GM23248 (cell line): Measurements from ENCODE around the gene TUBB1. TPM values are rescaled to one million over a fixed set of nuclear protein-coding genes. Genes with fewer than 3 reads are reported as not detected.

Source experiments
- DNase-seq: peaks from one replicate; pipeline ENCODE4 v3.0.0-alpha.2; 2015
- H2AFZ ChIP-seq: fragments of 200-600 bp; sonication (generic); 2 replicates; pipeline ENCODE4 v1.6.1; 2016; ENCODE audit warnings: antibody characterized with exemption
- H3F3A ChIP-seq: fragments of 200-600 bp; sonication (generic); 2 replicates; pipeline ENCODE4 v1.6.1; 2016; ENCODE audit warnings: mild to moderate bottlenecking, antibody characterized with exemption, mixed run types; ENCODE audit not compliant: insufficient read depth
- H3K27ac ChIP-seq: fragments of 200-600 bp; sonication (generic); 2 replicates; pipeline ENCODE4 v1.5.1; 2016; ENCODE audit warnings: mild to moderate bottlenecking
- H3K27me3 ChIP-seq: fragments of 200-600 bp; sonication (generic); replicated peaks from 2 replicates; pipeline ENCODE4 v1.6.1; 2016; ENCODE audit warnings: mild to moderate bottlenecking; ENCODE audit not compliant: insufficient read depth
- H3K36me3 ChIP-seq: fragments of 200-600 bp; sonication (generic); 2 replicates; pipeline ENCODE4 v1.6.1; 2016; ENCODE audit warnings: low read depth, mild to moderate bottlenecking
- H3K4me1 ChIP-seq: fragments of 200-600 bp; sonication (generic); 2 replicates; pipeline ENCODE4 v1.6.1; 2016; ENCODE audit warnings: mild to moderate bottlenecking; ENCODE audit not compliant: insufficient read depth
- H3K4me2 ChIP-seq: fragments of 200-600 bp; sonication (generic); one replicate; pipeline ENCODE4 v1.6.1; 2016; ENCODE audit warnings: mild to moderate bottlenecking; ENCODE audit not compliant: unreplicated experiment
- H3K4me3 ChIP-seq: fragments of 200-600 bp; sonication (generic); 2 replicates; pipeline ENCODE4 v1.5.1; 2016; ENCODE audit warnings: mild to moderate bottlenecking
- H3K79me2 ChIP-seq: fragments of 200-600 bp; sonication (generic); 2 replicates; pipeline ENCODE4 v1.6.1; 2016; ENCODE audit warnings: mild to moderate bottlenecking; ENCODE audit not compliant: insufficient read depth
- H3K9ac ChIP-seq: fragments of 200-600 bp; sonication (generic); 2 replicates; pipeline ENCODE4 v1.6.1; 2016; ENCODE audit warnings: mild to moderate bottlenecking
- H3K9me2 ChIP-seq: fragments of 200-600 bp; sonication (generic); 2 replicates; pipeline ENCODE4 v1.6.1; 2016; ENCODE audit warnings: mixed run types, mild to moderate bottlenecking, moderate library complexity; ENCODE audit not compliant: insufficient read depth
- H3K9me3 ChIP-seq: fragments of 200-600 bp; sonication (generic); one replicate; pipeline ENCODE4 v1.6.1; 2017; ENCODE audit warnings: low read depth
- H4K20me1 ChIP-seq: fragments of 200-600 bp; sonication (generic); 2 replicates; pipeline ENCODE4 v1.6.0; 2016; ENCODE audit not compliant: insufficient read depth
- EZH2 ChIP-seq: fragments of 200-600 bp; sonication (generic); IDR thresholded peaks from 2 replicates; pipeline ENCODE4 v1.6.1; 2018; ENCODE audit warnings: antibody characterized with exemption, mild to moderate bottlenecking; ENCODE audit not compliant: insufficient read depth, poor library complexity, severe bottlenecking
- EZH2phosphoT487 ChIP-seq: fragments of 200-600 bp; sonication (generic); IDR thresholded peaks from 2 replicates; pipeline ENCODE4 v1.6.1; 2018; ENCODE audit warnings: antibody characterized with exemption, moderate library complexity, mild to moderate bottlenecking, low read depth; ENCODE audit not compliant: insufficient read depth
- WGBS, 2 experiments: methylation state at CpG; one replicate each; pipeline ENCODE4 v1.1.6; 2015 to 2017; ENCODE audit warnings: low lambda C conversion rate in 2 of 2, low coverage in 1 of 2; ENCODE audit errors: missing lambda C conversion rate in 2 of 2; 5-methylcytosine and 5-hydroxymethylcytosine counted together
- in situ Hi-C: fragments of 300-500 bp; cut with MboI; formaldehyde crosslinking; loops from 2 replicates; pipeline ENCODE4 v1.15.0; 2020
- polyA plus RNA-seq: library from polyadenylated mRNA; unstranded; fragments of >200 nt; fragmentation: Nextera tagmentation; extraction: Ambion mirVana; gene quantifications from 2 replicates; pipeline ENCODE4 v1.2.1, GENCODE V29; 2016
- total RNA-seq: library from RNA; depleted of rRNA; stranded (reverse); fragments of >200 nt; shearing (Covaris generic); gene quantifications from 2 replicates; pipeline ENCODE4 v1.2.3, GENCODE V29; 2014

The TUBB1 gene
- total and polyA plus RNA-seq, 2 experiments from 2014 or later = 0.09 TPM; not detected in 1

DNA sequence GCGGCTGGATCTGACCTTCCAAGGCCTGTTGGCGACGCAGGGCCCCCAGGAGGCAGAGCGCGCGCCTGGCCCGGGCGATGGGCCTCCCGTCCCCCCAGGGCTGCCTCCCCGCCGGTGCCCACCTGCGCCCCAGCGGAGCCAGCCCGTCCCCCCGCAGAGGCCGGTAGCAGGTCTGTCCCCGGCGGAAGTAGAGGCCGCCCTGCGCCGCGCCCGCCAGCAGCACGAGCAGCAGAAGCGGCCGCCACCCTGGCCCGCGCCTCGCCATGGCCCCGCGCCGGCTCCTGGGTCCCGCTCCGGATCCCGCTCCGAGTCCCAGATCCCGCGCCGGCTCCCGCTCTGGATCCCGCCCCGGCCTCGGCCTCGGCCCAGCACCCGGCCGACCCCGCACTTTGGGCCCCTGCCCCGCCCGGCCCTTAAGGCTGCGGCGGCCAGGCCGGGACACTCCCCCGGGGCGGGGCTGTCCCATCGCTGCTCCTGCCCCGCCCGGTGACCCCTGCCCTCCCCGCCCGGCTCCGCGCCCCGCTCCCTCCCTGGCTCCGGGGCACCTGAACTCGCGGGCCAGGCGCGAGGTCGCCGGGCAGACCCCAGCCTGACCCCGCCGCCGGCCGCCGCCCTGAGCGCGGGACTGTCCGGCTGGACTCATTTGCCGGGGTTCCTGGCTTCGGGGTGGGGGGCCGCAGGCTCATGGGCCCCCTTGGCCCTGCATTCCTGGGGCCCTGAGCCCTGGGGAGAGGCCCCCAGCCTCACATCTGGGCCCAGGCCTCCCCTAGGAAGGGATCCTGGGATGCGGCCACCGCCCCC lies 12.2 kb upstream of the TUBB1 start, which contains the start of gene CTSZ:
Gene CTSZ (minus strand): TSS at position 391 of the 801 bp plus-strand sequence. CDS start 126 bp downstream, at position 265.
- Histone ChIP-seq H3K9me3 (no peaks in the 10 kb centered on the region), H3K79me2 (peaks cover 43% of the 10 kb centered on the region), H3K4me1 (peaks cover 25% of the 10 kb centered on the region), H3K27me3 (no peaks in the 10 kb centered on the region), H3K4me2 (peak within 1 kb of the TSS; percentile 89), H3K9me2 (no peaks in the 10 kb centered on the region), H3F3A (0 out of 2 replicates have a peak, but pooled peaks cover 5% of the 10 kb centered on the region), H3K27ac (peak within 1 kb of the TSS; percentile 37), H2AFZ (peak within 1 kb of the TSS; percentile 82), H3K36me3 (no peaks in the 10 kb centered on the region), H3K9ac (peak within 1 kb of the TSS; percentile 91), H4K20me1 (no peaks in the 10 kb centered on the region), H3K4me3 (peak within 1 kb of the TSS; percentile 81)
- peak; percentile 68 for DNase-seq
- in situ Hi-C loops = loop anchor here (25.0 kb wide), 1 partner anchor 770 kb away; the partner anchor contains the start of gene ANKRD60
- 13 to 30% methylated on average over 9 to 57 of the region's 82 CpGs for WGBS, 2 experiments
- TF ChIP-seq EZH2phosphoT487 (no peak), EZH2 (no peak)

DNA sequence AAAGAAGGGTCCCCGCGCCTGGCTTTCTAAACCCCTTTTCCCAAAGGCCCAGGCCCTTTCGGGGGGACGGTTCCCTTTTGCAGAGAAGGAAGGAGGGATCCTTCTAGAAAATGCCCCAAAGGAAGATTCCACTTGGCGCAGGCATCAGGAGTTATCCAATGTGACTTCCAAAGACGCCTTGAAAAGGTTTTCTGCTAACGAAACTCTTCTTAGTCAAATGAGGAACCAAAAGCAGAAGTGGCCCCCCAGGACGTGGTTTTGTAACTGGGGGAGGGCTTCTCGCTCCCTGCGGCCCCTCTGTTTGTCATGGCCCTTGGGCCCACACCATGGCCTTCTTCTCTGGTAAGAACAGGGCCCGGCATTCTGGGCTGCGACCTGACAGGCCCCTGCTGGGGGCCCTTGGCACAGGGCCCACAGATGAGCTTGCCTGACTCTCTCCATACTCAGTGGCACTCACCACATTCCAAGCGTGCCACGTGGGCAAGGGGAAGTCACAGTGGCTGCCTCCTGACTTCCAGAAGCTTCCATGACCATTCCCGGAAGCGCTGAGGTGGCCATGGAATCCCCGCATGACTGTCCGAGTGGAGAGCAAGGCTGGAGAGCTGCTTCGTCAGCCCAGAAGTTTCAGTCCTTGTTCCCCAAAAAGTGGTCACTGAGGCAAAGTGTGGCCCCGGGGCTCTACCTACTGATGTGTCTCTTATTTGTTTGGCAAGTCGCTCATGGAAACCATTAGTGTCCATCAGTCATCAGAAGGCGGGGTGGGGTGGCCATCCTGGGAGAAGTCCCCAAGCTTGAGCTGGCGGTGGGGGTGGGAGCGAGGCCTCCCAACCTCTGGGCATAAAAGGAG lies 11.3 kb upstream of the TUBB1 start:
- peak overlapping the region; percentile 82 for H2AFZ ChIP-seq
- no peaks in the 10 kb centered on the region for H3K36me3 ChIP-seq
- peaks cover 25% of the 10 kb centered on the region for H3K4me1 ChIP-seq
- H3K79me2 ChIP-seq = peaks cover 39% of the 10 kb centered on the region
- in situ Hi-C loops = loop anchor here (25.0 kb wide), 1 partner anchor 771 kb away; the partner anchor contains the start of gene ANKRD60
- 0 out of 2 replicates have a peak, but pooled peaks cover 5% of the 10 kb centered on the region for H3F3A ChIP-seq
- H3K27ac ChIP-seq = no peak overlapping the region
- no peak for DNase-seq
- H3K9ac ChIP-seq = peak overlapping the region; percentile 91
- no peaks in the 10 kb centered on the region for H3K9me3 ChIP-seq
- no peaks in the 10 kb centered on the region for H3K9me2 ChIP-seq
- WGBS, 2 experiments = 89 to 90% methylated on average over 24 of the region's 24 CpGs
- H3K4me3 ChIP-seq = peak overlapping the region; percentile 81; the same call in 1 of the 2 replicates
- H3K4me2 ChIP-seq = peak overlapping the region; percentile 89
- TF ChIP-seq EZH2 = no peak
- no peak for TF ChIP-seq EZH2phosphoT487
- no peaks in the 10 kb centered on the region for H3K27me3 ChIP-seq
- no peaks in the 10 kb centered on the region for H4K20me1 ChIP-seq

DNA sequence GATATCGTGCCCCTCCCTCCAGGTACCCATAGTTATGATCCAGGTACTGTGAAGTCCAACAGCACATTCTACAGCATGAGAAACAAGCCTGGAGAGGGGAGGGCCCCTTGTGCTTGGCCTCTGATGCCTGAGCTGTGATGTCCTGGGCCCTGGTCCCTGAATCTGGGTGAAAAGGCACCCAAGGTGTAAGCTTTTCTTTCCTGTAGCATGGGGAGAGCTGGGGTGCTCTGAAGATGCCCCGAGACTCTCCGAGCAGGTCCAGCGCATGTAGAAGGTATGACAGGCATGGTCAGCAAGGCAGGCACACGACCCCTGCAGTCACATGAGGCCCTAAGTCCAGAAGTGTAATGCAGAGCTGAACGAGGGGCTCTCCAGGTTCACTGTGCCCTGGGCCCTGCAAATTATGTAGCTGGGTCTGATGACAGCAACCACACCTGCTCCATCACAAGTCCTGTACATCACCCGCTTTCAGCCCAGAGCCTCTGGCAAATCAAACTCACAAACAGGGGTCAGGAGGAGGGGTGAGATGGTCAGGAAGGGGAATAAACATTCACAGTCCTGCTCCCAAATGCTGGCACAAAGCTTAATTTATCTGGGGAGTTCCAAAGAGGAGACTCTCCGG lies 10.4 kb upstream of the TUBB1 start:
- WGBS, 2 experiments = 87 to 91% methylated on average over 8 of the region's 8 CpGs
- H3K4me1 ChIP-seq = peaks cover 28% of the 10 kb centered on the region
- peaks cover 10% of the 10 kb centered on the region for H3F3A ChIP-seq
- no peak overlapping the region for H3K27ac ChIP-seq
- H3K4me2 ChIP-seq = no peak overlapping the region
- H4K20me1 ChIP-seq = no peaks in the 10 kb centered on the region
- H3K9ac ChIP-seq = no peak overlapping the region
- H2AFZ ChIP-seq = no peak overlapping the region
- no peaks in the 10 kb centered on the region for H3K36me3 ChIP-seq
- no peak overlapping the region for H3K4me3 ChIP-seq
- H3K79me2 ChIP-seq = peaks cover 30% of the 10 kb centered on the region
- TF ChIP-seq EZH2phosphoT487 = no peak
- no peak for DNase-seq
- H3K9me2 ChIP-seq = no peaks in the 10 kb centered on the region
- in situ Hi-C loops = loop anchor here (25.0 kb wide), 1 partner anchor 772 kb away; the partner anchor contains the start of gene ANKRD60
- no peaks in the 10 kb centered on the region for H3K27me3 ChIP-seq
- H3K9me3 ChIP-seq = no peaks in the 10 kb centered on the region
